HCT116 (cell line): ENCODE results near the gene STAMBPL1.

ENCODE experiments used
- EGR1 ChIP-seq: IDR thresholded peaks from 2 replicates; pipeline ENCODE4 v1.6.1; 2012; ENCODE audit warnings: low read depth
- ELF1 ChIP-seq: IDR thresholded peaks from 2 replicates; pipeline ENCODE4 v1.6.1; 2012; ENCODE audit warnings: low read depth, borderline replicate concordance
- EZH2 ChIP-seq: fragments of 200-600 bp; sonication (generic); IDR thresholded peaks from 2 replicates; pipeline ENCODE4 v1.6.1; 2017; ENCODE audit warnings: antibody characterized with exemption, mixed run types
- JUND ChIP-seq: IDR thresholded peaks from 2 replicates; pipeline ENCODE4 v1.6.1; 2012
- POLR2A ChIP-seq: IDR thresholded peaks from 2 replicates; pipeline ENCODE4 v1.7.0; 2011; ENCODE audit warnings: borderline replicate concordance; ENCODE audit not compliant: insufficient read depth, insufficient read length; ENCODE audit errors: extremely low read depth
- SIN3A ChIP-seq: IDR thresholded peaks from 2 replicates; pipeline ENCODE4 v1.6.1; 2012; ENCODE audit warnings: low read depth
- SP1 ChIP-seq: IDR thresholded peaks from 2 replicates; pipeline ENCODE4 v1.6.1; 2012; ENCODE audit warnings: low read depth
- ZFX ChIP-seq: fragments of 450-650 bp; IDR thresholded peaks from 2 replicates; pipeline ENCODE4 v1.6.1; 2017
- ZNF274 ChIP-seq: fragments of 200-500 bp; sonication (Bioruptor generic); IDR thresholded peaks from 2 replicates; pipeline ENCODE4 v1.6.1; 2014; ENCODE audit warnings: mild to moderate bottlenecking, low read depth, low read length, inconsistent platforms
- TF ChIP-seq, protein P1 (sequence below), 3 experiments: fragments of 200-600 bp in 1 of 3; sonication (generic) in 1 of 3; IDR thresholded peaks in 2 of 3; conservative IDR thresholded peaks in 1 of 3; 2 replicates each; pipeline ENCODE4 v1.5.1; 2012 to 2017; ENCODE audit warnings: low read depth in 2 of 3, low read length in 2 of 3, antibody characterized with exemption in 1 of 3, borderline replicate concordance in 1 of 3, control low read depth in 1 of 3, mild to moderate bottlenecking in 1 of 3, mixed read lengths in 1 of 3, mixed run types in 1 of 3, moderate library complexity in 1 of 3; ENCODE audit not compliant: insufficient read depth in 1 of 3
- TF ChIP-seq, protein P2 (sequence below): IDR thresholded peaks from 2 replicates; pipeline ENCODE4 v1.6.1; 2012
- TF ChIP-seq, protein P3 (sequence below): IDR thresholded peaks from 2 replicates; pipeline ENCODE4 v1.6.1; 2012

DNA sequence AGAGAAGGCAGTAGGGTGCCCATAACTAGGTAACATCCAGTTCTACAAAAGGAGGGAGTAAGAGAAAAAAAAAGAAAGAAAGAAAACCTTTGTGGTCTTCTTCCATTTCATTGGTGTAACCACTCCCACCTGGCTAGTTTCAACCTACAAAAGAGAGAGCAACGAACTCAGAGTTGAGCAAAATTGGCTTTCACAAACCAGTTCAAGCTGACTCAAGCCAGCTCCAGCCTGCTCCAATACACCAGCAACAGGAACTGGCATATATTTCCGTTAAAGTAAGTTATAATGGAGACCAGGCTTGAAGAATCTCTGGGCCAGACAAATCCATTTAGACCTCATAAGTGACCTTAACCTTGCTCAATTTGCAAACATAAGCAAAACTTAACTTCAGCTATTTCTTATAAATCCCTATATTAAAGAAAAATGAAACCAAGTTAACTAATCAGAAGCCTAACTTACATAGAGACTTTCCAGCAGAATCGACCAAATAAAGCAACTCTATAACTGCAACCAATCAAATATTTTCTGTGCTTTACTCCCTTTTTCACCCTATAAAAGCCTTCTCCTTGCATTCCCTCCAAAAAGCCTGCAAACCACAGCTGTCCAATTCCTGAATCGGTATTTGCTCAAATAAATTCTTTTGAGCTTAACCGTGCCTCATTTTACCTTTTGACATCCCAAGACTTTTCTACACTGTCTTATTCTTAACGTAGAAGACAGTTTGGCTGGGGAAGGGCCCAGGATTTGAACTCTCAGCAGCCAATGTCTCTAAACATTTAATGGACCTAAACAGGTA is 38.5 kb upstream of the STAMBPL1 start:
- TF ChIP-seq, protein P1, sequence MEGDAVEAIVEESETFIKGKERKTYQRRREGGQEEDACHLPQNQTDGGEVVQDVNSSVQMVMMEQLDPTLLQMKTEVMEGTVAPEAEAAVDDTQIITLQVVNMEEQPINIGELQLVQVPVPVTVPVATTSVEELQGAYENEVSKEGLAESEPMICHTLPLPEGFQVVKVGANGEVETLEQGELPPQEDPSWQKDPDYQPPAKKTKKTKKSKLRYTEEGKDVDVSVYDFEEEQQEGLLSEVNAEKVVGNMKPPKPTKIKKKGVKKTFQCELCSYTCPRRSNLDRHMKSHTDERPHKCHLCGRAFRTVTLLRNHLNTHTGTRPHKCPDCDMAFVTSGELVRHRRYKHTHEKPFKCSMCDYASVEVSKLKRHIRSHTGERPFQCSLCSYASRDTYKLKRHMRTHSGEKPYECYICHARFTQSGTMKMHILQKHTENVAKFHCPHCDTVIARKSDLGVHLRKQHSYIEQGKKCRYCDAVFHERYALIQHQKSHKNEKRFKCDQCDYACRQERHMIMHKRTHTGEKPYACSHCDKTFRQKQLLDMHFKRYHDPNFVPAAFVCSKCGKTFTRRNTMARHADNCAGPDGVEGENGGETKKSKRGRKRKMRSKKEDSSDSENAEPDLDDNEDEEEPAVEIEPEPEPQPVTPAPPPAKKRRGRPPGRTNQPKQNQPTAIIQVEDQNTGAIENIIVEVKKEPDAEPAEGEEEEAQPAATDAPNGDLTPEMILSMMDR (IDR thresholded peaks at IDR 0.05 in 2 of 3, conservative IDR thresholded peaks at IDR 0.05 in 1 of 3; ENCODE audit: borderline replicate concordance in 1 of 3, insufficient read depth in 1 of 3, low read depth in 2 of 3, low read length in 2 of 3): no peak
- TF ChIP-seq JUND: no peak
- TF ChIP-seq POLR2A: no peak
- no peak for TF ChIP-seq ELF1
- no peak for TF ChIP-seq SP1
- TF ChIP-seq ZNF274: no peak
- TF ChIP-seq, protein P2, sequence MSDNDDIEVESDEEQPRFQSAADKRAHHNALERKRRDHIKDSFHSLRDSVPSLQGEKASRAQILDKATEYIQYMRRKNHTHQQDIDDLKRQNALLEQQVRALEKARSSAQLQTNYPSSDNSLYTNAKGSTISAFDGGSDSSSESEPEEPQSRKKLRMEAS: no peak
- no peak for TF ChIP-seq EZH2
- no peak for TF ChIP-seq ZFX
- TF ChIP-seq SIN3A: no peak
- no peak for TF ChIP-seq EGR1
- TF ChIP-seq, protein P3, sequence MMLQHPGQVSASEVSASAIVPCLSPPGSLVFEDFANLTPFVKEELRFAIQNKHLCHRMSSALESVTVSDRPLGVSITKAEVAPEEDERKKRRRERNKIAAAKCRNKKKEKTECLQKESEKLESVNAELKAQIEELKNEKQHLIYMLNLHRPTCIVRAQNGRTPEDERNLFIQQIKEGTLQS: no peak
